NCI-H1930 (cell line): Measurements from ENCODE around the gene EIPR1.

Source experiments
- DNase-seq, 2 experiments: peaks; one replicate each; lab custom pipeline; 2025; lab: John Stamatoyannopoulos, UW

EIPR1 gene

DNA sequence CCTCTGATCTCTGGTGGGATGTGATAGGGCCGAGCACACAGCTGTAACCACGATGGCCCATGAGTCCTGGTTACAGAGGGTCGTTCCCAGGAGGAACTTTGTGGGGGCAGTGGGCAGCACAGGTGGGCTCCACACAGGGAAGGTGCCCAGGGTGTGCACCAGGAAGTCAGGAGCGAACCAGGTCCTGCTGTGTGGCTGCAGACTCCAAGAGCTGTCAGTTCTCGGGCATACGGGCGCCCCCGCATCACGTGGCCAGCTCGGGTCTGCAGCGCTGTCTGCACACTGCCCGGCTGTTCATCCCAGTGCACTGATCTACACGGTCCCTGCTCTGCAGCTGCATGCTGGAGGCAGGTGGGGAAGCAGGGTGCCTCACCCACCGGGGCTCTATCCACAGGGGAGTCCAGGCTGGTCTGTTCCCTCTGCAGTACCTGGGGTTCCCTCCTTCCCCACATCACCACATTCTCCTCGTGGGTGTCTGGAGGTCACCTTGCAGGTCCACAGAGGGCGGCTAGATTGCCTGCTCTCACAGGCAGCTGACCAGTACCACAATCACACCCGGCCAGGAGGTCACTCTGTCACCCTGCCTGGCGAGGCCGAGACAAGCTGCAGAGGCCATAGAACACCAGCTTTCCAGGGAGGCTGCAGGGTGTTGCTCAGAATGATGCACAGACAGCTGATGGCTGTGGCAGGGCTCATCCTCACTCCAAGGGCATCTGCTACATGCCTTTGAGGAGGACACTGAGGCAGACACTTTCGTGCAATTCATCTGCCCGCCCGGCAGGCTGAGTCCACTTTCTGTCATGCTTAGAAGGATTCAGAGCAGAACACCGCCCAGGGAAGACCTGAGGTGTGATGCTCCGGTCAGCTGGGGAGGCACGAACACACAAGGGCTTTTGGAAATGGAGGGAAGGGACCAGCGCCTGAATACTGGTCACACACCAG lies 202.7 kb downstream of the EIPR1 start:
- no peak for DNase-seq

DNA sequence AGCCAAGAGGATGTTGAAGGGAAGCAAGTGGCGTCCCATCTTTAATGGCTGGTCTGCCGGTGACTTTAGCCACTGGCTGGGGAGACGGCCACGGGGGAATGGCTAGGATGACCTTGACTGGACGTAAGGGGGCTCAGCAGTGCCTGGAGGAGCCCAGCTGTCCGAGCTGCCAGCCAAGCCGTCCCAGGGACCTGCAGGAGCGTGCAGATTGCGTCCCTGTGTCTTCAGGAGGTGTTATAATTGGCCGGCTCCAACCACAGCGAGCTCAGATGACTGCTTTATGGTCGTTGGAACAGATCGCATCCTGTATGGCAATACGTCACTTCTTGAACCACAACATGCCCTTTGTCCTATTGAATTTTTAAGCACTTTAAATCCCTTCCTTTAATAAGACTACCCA lies 204.6 kb downstream of the EIPR1 start:
- DNase-seq: no peak

DNA sequence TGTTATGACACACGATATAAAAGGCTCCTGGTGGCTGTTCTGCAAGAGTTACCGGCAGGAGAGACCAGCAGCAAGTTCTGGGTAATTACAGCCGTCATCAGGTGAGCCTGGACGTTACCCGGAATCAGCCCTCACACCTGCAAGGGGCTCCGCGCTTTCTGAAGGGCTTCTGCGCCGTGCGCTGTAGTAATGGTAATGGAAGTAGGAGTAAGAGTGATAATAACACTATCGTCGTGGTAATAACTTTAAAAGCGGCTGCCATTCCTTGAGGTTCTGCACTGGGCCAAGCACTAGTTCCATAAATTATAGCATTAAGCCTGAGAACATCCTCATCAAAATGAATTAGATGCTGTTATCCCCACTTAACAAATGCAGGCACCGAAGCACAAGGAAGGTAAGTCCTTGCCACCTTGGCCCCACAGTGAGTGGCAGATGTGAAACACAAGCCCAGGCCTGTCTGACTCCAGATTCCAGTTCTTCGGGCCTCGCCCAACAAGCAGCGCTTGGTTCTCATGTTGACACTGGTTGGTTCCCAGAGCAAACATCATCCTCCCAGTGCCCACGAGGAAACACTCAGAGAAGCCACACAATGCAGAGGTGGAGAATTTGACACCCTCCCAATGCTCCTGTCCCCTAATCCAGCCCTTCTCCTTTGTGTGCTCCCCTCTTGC lies 205.2 kb downstream of the EIPR1 start:
- no peak for DNase-seq

DNA sequence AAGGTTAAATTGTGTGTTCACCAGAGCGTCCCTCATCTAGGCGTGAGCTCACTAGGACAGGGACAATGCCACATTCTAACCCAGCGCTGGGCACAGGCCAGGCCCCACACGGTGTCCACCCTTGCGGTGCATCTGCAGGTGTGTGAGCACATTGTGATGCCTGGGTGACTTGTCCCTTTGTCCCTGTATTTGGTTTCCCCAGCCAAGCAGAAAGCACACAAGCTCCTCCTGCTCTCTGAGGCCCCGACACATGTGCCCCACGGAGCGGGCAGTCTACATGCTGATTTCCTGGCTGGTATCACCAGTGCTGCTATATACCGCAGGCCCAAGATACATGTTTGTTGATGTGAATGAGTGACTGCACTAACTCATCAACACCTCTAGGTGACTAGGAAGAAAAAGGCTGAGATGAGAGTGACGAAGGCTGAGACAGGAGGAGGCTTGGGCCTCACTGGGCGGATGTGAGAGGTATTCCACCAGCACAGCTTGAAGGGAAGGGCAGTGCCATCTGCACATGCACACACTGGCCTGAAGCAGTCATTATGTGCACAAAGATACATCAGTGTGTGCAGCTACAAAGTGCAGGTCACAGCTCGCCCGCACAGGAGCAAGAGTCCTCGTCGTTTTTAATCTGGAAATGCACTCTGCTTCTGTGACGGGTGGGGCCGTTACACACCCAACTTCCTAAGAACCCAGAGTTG lies 205.9 kb downstream of the EIPR1 start:
- no peak for DNase-seq

DNA sequence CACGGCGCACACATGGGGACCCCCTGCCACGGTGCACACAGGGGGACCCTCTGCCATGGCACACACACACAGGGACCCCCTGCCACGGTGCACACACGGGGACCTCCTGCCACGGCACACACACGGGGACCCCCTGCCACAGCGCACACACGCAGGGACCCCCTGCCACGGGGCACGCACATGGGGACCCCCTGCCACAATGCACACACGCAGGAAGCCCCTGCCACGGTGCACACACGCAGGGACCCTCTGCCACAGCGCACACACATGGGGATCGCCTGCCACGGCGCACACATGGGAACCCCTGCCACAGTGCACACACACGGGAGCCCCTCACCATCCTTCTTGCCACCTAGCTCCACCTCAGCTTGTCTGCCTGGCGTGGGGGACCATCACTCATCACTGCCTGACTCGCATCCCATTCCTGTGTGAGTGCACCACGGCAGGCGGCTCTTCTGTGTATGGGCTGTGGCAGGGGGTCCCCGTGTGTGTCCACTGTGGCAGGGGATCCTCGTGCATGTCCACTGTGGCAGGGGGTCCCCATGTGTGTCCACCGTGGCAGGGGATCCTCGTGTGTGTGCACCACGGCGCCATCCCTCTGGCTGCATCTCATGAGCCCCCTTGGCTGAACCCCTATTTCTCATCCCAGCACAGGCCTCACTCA lies 206.7 kb downstream of the EIPR1 start:
- no peak for DNase-seq

DNA sequence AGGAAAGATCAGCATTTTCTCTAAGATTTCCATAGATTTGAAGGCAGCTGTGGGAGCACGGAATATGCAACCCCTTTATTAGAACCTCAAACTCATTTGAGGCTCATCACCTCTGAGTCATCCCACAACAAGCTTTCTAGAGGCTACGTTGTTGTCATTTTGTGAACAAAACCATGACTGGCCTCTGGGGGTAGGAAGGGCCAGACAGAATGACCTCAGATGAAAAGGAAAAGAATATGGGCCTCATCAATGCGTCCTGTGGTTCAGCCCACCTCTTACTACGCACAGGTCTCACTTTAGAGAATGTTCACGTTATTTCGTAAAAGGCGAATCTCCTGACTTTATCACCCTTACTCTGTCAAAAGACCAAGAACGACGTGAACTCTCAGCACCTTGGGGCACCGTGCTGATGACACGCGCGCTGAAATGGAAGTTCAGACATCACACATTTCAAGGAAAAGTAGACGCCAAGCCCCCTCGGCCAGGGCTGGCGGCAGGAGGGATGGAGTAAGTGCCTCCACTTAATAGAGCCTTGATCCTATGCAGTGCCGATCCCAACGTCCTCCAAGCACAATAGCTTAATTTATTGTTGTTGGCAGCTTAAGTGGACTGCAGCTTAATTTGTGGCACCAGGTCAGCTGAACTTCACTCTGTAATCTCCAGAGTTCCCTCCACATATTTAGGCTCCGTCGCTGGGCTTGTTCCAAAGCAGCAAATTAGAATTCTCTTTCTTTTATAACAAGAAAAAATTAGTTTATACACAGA lies 208.3 kb downstream of the EIPR1 start:
- no peak for DNase-seq

DNA sequence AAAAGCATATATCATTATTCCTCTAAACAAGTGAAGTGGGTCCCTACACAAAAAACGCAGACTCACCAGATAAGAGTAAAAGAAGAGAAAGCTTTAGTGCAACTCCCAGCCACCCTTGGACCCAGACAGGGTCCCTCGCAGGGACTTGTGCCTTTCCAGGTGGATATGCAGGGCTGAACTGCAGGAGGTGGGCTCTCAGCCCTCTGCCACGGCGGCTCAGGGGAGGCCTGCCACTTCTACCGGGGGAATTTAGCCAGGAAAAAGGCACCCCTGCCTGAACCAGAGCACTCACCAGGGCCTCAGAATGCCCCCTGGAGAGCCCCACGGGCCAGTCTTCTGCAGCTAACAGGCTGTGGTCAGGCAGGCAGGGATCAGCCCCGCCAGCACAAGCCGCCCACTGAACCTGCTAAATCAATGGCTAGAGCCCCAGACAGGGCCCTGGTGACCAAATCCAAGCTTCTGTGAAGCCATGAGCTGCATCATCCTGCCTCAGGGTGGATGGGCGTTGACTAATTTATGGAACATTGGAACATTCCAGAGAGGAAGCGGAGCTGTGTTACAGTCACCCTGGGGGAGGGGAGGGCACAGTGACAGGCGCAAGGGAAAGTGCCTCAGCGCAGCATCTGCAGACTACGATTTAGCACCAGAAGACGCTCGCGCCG lies 209.3 kb downstream of the EIPR1 start:
- DNase-seq: no peak

DNA sequence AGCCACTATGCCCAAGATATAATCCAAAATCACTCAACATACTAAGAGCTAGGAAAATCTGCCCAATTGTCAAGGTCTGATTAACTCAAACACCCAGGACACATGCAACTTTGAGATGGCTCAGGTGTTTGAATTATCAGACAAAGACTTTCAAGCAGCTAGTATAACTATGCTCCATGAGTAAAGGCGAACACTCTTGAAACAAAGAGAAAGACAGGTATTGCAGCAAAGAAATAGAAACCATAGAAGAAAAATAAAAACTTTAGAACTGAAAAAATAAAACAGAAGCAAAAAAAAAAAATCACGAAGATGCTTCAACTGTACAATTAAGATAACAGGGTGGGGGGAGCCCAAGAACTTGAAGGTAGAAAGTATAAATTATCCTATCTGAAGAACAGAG lies 214.2 kb downstream of the EIPR1 start:
- DNase-seq: no peak

DNA sequence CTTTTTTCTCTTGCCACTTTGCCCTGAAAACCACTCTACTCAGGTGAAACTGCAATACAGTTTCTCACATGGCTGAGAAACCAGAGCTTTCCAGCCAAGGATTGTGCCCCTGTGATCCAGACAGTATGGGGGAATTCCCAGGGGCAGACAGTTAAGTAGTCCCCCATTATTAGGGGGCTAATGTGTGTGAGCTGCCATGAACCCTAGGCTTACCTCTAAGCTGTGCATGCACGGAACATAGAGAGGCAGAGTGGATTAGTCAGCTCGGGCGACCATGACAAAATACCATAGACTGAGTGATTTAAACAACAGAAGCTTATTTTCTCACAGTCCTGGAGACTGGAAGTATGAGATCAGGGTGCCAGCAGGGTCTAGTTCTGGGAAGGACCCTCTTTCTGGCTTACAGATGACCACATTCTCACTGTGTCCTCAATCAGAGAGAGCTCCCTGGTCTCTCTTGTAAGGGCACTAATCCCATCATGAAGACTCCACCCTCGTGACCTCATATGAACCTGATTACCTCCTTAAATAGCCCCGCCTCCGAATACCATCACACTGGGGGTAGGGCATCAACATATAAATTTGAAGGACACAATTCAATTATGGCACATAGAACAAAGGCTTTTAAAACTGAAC lies 215.1 kb downstream of the EIPR1 start:
- no peak for DNase-seq

DNA sequence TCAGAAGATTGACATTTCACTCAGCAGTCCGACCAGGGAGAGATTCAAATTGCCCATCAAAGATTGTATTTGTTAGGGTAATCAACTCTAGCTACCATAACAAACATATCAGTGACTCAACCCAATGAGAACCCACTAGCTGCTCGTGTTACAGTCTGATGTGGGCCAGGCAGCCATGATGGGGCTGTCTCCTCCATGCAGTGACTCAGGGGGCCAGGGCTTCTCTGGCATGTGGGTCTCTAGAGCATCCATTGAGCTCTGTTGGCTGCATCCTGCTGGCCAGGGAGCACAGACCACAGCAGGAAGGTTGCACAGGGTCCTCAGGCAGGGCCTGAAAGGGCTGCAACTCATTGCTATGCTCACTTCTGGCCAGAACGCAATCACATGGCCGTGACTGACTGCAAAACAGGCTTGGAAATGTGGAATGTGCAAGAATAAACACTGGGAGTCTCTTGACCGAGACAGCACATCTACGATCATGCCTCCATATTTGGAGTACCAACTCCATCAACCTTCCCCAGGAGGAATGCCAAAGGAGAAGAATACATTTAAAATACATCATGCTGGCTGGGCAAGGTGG lies 216.8 kb downstream of the EIPR1 start:
- DNase-seq: no peak

DNA sequence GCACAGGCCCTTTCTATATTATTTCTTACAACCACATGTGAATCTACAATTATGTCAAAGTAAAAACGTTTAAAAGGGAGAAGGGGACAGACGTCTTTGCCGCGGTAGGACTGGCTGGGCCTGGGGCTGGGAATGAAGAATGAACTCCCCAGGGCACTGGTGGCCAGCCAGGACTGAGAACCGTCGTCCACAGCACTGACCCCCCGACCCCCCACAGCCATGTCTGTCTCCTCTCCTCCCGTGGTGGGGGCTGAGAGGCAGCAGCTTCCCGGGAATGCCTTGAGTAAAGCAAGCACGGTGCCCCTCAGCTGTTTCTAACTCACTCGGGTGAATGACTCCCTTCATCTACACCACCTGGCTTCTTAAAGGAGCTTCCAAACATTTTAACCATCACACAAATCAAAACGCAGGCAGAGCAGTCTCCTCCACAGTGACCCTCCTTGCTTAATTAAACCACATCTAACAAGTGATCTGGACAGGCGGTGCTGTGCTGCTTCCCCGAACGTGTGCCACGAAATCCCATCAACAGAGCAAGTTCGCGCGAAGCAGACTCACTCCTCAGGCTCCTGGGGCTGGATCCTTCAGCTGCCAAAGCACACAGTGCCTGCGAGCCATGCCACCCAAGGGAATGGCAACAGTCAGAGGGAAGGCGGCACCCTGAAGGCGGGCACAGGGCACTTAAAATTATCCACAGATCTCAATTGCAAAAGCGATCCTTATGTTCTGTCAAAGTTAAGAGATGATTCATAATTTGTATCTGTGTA lies 217.7 kb downstream of the EIPR1 start:
- no peak for DNase-seq

DNA sequence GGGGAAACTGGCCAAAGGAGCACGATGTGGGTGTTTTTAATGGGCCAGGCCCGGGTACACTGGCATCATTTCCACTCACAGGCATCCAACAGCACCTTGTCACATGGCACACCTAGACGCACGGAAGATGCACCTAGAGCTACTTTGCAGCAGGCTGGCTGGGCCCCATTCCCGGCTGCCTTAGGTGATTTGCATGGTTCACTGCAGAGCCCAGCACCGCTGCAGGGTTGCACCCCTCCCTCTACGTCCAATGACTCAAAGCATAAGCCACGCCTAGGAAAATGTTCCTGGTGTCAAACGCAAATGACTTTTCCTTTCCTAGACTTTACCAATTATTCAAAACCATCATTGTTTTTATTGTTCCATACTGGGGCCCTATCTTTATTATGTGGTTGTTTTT lies 222.9 kb downstream of the EIPR1 start:
- no peak for DNase-seq

DNA sequence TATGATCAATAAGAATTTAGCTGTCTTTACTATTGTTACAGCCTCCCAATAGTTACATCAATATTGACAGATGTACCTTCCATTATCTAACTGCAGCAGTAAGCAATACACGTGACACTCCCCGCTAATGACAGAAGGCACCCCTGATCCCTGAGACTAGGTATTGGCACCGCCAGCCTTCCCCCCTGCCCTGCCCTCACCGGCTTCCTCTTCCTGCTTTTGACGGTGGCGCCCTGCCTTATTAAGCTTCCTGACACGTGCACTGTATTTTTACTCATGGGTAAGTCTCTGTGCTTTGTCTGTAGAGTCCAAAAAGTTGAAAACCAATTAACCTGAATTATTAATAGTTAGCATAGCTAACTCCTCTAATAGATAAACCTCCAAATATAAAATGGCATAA lies 223.5 kb downstream of the EIPR1 start:
- no peak for DNase-seq

DNA sequence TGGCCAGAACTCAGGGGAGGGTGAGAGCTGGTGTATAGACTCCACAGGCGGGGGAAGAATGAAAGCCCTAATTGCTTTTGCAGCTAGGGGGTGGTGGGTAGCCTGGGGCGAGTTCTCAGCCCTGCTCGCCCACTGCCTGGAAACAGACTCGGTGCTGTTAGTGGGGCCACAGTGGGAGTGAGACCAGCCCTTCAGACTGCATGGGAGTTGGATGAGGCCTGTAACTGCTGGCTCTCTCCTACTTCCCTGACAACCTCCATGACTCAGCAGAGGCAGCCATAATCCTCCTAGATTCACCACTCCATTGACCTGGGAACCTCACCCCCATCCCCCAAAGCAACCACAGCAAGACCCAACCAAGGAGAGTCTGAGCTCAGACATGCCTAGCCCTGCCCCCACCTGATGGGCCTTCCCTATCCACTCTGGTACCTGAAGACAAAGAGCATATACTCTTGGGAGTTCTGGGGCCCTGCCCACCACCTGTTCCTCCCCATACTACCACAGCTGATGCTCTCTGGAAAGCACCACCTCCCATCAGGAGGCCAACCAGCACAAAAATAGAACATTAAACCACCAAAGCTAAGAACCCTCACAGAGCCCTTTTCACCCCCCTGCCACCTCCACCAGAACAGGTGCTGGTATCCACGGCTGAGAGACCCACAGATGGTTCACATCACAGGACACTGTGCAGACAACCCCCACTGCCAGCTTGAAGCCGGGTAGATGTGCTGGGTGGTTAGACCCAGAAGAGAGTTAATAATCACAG lies 226.3 kb downstream of the EIPR1 start:
- DNase-seq: no peak

DNA sequence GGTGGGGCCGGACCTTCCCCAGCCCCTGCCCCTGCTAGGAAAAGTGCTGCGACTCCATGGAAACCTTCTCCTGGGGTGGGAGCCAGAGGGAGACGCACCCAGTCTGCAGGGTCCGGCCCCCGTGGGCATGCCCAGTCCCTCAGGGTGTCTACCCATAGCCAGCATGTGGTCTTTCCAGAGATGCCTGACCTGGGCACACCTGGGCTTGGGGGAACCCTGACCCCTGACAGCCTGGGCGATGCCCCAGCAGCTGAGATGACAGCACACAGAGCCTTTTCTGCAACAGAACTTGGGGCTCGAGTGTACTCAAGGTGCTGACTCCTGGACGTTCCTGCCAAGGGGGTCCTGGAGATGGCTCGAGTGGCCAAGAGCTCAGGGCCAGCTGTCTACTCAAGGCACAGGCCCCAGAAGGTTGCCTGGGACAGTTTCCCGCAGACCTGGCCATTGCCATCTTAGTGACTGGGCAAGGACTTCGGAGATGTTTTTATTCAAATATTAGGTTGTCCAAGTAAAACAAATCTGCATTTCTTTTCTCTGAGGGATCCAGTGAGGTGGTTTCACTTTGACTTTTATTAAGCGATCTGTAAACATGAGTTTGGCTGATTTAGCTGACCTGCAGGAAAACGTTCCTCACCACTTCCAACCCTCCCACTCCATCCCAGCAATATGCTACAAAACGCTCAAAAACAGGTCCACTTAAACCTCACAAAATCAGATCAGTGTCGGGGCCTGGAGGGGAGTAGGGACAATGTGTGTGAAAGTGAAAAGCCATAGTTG lies 228.0 kb downstream of the EIPR1 start:
- DNase-seq: no peak

DNA sequence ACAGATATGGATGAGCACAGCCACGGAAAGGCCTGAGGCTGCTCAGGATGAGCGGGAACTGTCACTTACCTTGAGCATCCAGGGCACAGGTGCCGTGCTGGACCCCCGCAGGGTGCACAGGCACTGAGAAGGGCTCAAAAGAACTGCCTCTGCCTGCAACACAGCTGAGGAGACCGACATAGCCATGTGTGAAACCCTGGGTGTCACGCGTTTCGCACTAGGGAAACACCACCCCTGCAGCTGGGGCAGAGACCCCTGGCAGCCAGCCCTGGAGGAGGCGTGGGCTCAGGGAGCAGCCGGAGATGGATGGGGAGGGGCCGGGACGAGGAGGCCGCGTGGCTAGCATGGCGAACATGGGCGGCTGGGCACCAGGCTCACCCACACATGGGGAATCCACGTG lies 228.9 kb downstream of the EIPR1 start:
- no peak for DNase-seq

DNA sequence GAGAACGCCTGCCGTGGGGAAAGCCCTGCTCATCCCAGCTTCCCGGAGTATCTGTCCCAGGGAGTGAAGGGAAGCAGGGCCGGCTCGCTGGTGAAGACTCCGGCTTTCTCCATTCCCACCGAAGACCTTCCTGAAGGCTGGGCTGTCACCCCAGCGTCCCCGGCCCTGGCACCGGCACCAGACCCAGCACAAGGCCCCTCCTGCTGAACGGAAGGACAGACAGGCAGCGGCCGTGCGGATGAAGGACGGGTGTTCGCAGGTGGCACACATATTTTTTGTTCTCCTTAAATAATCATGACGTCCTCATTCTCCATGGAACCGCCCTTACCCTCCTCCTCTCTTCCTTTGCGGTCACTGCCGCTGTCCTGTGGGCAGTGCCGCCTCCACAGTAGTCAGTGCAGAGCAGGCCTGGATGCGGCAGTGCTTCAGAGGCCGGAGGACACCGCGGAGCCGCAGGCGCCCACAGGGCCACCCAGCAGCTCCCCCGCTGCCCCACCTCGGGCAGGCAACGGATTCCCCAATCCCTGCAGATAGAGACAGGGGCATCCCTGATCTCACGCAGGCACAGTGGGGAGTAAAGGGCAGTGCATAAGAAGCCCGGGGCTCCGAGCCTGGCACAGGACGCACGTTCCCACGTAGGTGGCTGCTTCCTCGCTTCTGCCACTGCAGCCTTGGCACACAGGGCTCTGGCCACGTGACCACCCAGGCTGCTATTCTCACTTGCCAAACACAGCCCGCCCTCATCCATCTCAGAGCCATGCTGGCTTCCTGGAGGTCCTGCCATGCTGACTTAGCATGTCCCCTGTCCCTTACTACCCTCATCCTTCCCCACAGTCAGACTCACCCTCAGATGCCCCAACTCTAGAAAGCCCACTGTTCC lies 229.7 kb downstream of the EIPR1 start:
- DNase-seq: no peak
